NB4 (cell line): ENCODE data around the gene CNGB1.

Source experiments
- DNase-seq: peaks from one replicate; pipeline ENCODE4 v3.0.0; 2010; ENCODE audit warnings: low read depth
- H3K4me3 ChIP-seq: one replicate; pipeline ENCODE4 v1.5.1; 2011; ENCODE audit warnings: mild to moderate bottlenecking, low read depth, low read length, moderate library complexity
- CTCF ChIP-seq: IDR thresholded peaks from one replicate; pipeline ENCODE4 v1.5.1; 2012; ENCODE audit warnings: low read depth, low read length
- MAX ChIP-seq: IDR thresholded peaks from 2 replicates; pipeline ENCODE4 v1.6.1; 2011; ENCODE audit warnings: low read depth, low read length
- MYC ChIP-seq: IDR thresholded peaks from 2 replicates; pipeline ENCODE4 v1.6.1; 2011; ENCODE audit warnings: low read depth, low read length
- POLR2A ChIP-seq: IDR thresholded peaks from 2 replicates; pipeline ENCODE4 v1.6.1; 2011; ENCODE audit warnings: mild to moderate bottlenecking; ENCODE audit not compliant: insufficient read length; ENCODE audit errors: extremely low read depth

CNGB1 gene

DNA sequence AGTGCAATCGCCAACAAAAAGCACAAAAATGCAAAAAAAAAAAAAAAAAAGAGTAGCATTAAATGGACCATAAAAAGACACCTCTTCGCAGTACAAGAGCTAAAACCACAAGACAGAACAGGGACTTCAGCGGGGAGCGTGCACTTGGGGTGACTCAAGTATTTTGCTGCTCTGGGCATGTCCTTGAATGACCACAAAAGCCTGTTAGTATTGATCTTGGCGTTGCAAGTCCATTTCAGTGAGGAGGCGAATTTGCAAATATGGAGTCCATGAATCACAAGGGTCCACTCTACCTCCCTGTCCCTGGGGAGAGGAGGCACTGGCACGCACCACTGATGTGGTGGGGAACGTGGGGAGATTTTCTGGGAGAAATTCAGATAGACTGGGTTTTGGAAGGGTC is 78.9 kb downstream of the CNGB1 start:
- DNase-seq = no peak

GRCh38 chr16:57890752-57891111 is 80.2 kb downstream of the CNGB1 start:
- TF ChIP-seq MAX (no peak), CTCF (no peak), POLR2A (no peak), MYC (no peak)
- no peak for DNase-seq
- H3K4me3 ChIP-seq = no peak overlapping the region

More for the DNA sequence above, 78.9 kb downstream of the CNGB1 start:
- H3K4me3 ChIP-seq = no peak overlapping the region
- no peak for TF ChIP-seq CTCF
- TF ChIP-seq POLR2A = no peak
- TF ChIP-seq MYC = no peak
- no peak for TF ChIP-seq MAX

GRCh38 chr16:57889960-57890751 is 80.8 kb downstream of the CNGB1 start:
- no peak for DNase-seq
- no peak overlapping the region for H3K4me3 ChIP-seq
- TF ChIP-seq MYC (no peak), POLR2A (no peak), CTCF (no peak), MAX (no peak)

DNA sequence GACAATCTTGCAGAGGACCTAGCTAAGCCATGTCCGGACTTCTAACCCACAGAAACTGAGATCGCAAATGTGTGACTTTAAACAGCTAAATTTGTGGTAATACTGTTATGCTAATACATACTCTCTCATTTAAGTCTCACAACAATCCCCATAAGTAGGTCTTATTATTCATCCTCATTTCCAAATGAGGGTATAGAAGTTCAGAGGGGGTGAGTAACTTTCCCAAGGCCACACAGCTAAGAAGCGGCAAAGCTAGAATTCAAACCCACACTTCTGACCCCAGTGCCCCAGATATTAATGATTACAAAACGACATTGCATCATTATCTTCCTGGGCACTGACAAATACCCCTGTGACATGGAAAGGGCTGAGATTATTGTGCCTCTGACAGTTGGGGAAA is 81.4 kb downstream of the CNGB1 start:
- TF ChIP-seq CTCF (no peak), POLR2A (no peak), MAX (no peak), MYC (no peak)
- H3K4me3 ChIP-seq = no peak overlapping the region
- no peak for DNase-seq

- no peak overlapping the region for H3K4me3 ChIP-seq
- no peak for DNase-seq
- no peak for TF ChIP-seq MYC
- no peak for TF ChIP-seq POLR2A
- no peak for TF ChIP-seq CTCF
These were observed 81.8 kb downstream of the CNGB1 start for GRCh38 chr16:57889111-57889510.
